Left cardiac atrium (tissue), 4 donors: ENCODE data around the gene PITX1. TPM values are rescaled to one million over a fixed set of nuclear protein-coding genes. Genes with fewer than 3 reads are reported as not detected.
"Not testable (repeated sequence)": the region's sequence is repeated elsewhere in the genome, so short reads cannot be mapped to it uniquely, and the experiment has no call there.

Experiments used
- ATAC-seq, 2 donors: fragments of 200-7000 bp; cut with Tn5 transposase; one replicate each; pipeline ENCODE4 v1.9.1; 2020; ENCODE audit warnings: mild to moderate bottlenecking in 2 of 2, moderate library complexity in 2 of 2
- DNase-seq: peaks from one replicate; pipeline ENCODE4 v3.0.0-alpha.2; 2020
- intact Hi-C, 2 donors: fragments of 100-400 bp; cut with DNase I; formaldehyde crosslinking; loops; one replicate each; pipeline versions ENCODE4 v1.14.1 to v1.15.1; 2022 to 2023
- total RNA-seq, 2 donors: library from RNA; stranded (reverse); fragmentation: NEBNext Ultra II Directional; extraction: Animal tissue kit (Norgen Biotek cat#: 25700); gene quantifications; one replicate each; pipeline ENCODE4 v1.2.1, GENCODE V29; 2021
- donor health status: DM: no; HTN: yes; CAD: no.
- donor health status: DM: no; HTN: yes; CAD: no; lungs with severe emphysema.
- donor health status: DM: yes; HTN: yes; CAD: no.
- donor health status: Dilated cardiomyopathy.

PITX1 gene
- total RNA-seq, 2 donors from 2014 or later: not detected

GRCh38 chr5:134994560-134995156 is 39.4 kb downstream of the PITX1 start:
- ATAC-seq: no peak
- intact Hi-C loops: no loop called here
- no peak for DNase-seq

DNA sequence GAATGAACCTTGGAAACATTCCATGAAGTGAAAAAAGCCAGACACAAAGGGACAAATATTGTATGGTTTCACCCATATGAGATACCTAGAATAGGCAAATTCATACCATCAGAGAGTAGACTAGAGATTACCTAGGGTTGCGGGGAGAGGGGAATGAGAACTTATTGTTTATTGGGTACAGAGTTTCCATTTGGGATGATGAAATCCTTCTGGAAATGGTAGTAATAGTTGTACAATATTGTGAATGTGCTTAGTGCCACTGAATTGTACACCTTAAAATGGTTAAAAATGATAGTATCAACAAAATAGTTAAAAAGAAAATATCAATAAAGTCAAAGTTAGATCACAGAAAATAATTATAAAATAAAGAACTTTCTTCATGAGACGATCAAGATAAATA is 40.9 kb downstream of the PITX1 start:
- ATAC-seq (no peak), DNase-seq (no peak)
- intact Hi-C loops: no loop called here

- intact Hi-C loops: no loop called here
These were observed 41.9 kb downstream of the PITX1 start for GRCh38 chr5:134992148-134992547.

DNA sequence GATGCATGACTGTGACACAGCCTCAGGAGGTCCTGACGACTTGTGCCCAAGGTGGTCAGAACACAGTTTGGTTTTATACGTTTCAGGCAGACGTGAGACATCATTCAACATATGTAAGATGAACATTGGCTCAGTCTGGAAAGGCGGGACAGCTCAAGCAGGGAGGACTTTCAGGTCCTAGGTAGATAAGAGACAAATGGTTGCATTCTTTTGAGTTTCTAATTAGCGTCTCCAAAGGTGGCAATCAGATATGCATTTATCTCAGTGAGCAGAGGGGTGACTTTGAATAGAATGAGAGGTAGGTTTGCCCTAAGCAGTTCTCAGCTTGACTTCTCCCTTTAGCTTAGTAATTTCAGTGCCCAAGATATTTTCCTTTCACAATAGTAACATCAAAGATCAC is 43.8 kb downstream of the PITX1 start:
- intact Hi-C loops, DNase-seq, ATAC-seq: not testable (repeated sequence)

More at GRCh38 chr5:134992148-134992547, 41.9 kb downstream of the PITX1 start:
- ATAC-seq (no peak), DNase-seq (no peak)

GRCh38 chr5:134989266-134989830 is 44.7 kb downstream of the PITX1 start:
- intact Hi-C loops: no loop called here
- no peak for DNase-seq

GRCh38 chr5:134982230-134982629 is 51.8 kb downstream of the PITX1 start:
- intact Hi-C loops: no loop called here
- ATAC-seq (no peak), DNase-seq (no peak)

More at GRCh38 chr5:134989266-134989830, 44.7 kb downstream of the PITX1 start:
- no peak for ATAC-seq

- no peak for DNase-seq
- intact Hi-C loops: no loop called here
These were observed 54.6 kb downstream of the PITX1 start for GRCh38 chr5:134979416-134979815.

More at GRCh38 chr5:134979416-134979815, 54.6 kb downstream of the PITX1 start:
- ATAC-seq: no peak

Other genes with a start within 250 kb of the PITX1 start
- gene C5orf24, start 188.3 kb downstream of the PITX1 start, total RNA-seq: 10 to 100 TPM; 27.9 to 31.1 TPM
- 10 to 100 TPM; 56.3 to 69.2 TPM for gene TXNDC15, start 159.9 kb downstream of the PITX1 start, total RNA-seq
- 10 to 100 TPM; 17.3 to 18.8 TPM for gene PCBD2, start 129.1 kb downstream of the PITX1 start, total RNA-seq
- under 1 TPM; 0.31 to 0.68 TPM for gene CATSPER3, start 66.3 kb downstream of the PITX1 start, total RNA-seq